NCI-H82 (cell line): ENCODE measurements around the gene UNKL.
"Not testable (repeated sequence)": the region's sequence is repeated elsewhere in the genome, so short reads cannot be mapped to it uniquely, and the experiment has no call there.

Experiments used
- DNase-seq: peaks from one replicate; lab custom pipeline; 2025; lab: John Stamatoyannopoulos, UW

UNKL gene

DNA sequence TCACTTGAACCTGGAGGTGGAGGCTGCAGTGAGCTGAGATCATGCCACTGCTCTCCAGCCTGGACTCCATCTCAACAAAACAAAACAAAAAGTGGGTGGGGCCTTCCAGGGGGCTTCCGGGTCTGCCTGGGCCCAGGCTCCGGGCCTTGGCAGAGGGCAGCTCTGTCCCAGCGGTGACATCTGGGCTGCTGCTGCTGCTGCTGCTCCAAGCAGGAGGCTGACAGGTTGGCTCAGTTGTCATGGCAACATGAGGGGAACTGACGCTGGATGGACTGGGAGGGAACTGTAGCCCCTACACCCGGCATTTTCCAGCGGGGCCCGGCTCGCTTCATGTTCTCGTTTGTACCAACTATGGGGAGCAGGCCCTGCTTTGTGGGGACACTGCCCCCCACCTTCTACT is 77.0 kb downstream of the UNKL start:
- DNase-seq, result peak; percentile 39

- no peak for DNase-seq
Measured at GRCh38 chr16:1336619-1337018, 77.9 kb downstream of the UNKL start.

DNA sequence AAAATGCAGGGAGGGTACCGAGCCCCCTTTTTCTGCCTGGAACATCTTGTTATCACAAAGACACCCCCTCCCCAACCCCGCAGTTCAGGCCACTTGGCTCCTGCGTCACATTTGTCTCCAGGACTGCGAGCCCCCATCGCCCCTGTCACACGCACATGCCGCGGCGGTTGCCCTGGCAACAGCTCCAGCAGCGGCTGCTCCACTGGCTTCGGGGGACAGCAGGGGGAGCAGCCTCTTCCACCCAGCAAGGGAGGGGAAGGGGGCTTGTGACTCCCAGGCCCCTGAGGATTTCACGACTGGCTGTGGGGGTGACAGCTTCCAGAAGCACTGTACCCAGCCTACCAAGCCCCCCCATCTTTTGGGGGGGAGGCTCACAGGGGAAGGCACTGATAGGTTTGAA is 78.5 kb downstream of the UNKL start:
- DNase-seq, result peak; percentile 31

GRCh38 chr16:1335211-1335971 is 79.1 kb downstream of the UNKL start:
- no peak for DNase-seq

DNA sequence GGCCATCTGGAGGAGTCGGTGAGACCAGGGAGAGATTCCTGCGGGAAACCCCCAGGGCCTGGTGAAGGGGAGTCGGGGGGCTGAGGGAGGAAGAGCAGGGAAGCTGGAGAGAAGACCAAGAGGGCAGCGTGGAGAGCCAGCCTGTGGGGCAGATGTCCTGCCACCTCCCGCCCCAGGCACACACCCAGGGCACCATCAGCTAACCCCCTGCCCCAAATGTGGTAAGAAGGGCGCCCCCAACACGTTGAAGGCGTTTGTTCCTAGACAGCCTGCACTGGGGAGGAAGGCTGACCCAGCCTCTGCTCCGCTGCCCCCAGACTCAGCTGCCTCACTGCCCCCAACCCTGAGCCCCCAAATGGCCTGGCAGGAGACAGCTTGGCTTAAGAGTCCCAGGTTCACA is 79.8 kb downstream of the UNKL start:
- no peak for DNase-seq

DNA sequence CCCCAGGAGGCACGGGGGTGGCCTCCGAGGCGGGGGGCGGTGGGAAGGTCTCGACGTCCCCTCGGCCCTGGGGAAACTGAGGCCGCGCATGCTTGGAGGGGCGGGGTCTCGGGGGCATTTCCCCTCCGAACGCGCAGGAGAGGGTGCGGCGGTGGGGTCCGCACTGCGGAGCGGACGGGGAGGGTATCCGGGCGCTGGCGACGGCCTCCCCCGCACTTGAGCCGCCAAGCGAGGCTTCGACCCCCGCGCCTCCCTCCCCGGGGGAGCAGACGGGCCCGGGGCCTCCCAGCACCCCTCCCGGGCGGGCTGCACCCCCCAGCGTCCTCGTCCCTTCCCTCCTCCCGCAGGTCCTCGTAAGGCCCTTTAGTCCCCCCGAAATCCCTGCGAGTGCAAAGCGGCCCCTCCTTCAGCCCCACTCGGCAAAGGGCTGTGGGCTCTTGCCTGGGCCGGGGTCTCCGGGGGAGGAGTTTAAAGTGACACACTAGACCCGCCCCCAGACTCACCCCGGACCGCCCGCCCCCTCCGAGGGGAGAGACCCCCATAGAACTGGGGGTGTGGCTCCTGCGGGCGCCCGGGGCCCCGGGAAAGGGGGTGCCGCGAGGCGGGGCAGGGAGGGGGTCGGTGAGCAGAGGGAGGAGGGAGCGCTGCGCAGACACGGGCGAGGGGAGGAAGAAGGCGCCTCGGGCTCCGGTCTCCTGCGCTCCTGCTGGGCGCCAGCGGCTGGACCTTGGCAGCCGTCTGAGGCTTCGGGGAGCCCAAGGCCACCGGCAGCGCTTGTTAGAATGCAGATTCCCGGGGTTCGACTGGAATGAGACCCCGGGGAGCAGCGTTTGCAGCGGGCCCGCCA is 80.4 kb downstream of the UNKL start:
- DNase-seq, result no peak

DNA sequence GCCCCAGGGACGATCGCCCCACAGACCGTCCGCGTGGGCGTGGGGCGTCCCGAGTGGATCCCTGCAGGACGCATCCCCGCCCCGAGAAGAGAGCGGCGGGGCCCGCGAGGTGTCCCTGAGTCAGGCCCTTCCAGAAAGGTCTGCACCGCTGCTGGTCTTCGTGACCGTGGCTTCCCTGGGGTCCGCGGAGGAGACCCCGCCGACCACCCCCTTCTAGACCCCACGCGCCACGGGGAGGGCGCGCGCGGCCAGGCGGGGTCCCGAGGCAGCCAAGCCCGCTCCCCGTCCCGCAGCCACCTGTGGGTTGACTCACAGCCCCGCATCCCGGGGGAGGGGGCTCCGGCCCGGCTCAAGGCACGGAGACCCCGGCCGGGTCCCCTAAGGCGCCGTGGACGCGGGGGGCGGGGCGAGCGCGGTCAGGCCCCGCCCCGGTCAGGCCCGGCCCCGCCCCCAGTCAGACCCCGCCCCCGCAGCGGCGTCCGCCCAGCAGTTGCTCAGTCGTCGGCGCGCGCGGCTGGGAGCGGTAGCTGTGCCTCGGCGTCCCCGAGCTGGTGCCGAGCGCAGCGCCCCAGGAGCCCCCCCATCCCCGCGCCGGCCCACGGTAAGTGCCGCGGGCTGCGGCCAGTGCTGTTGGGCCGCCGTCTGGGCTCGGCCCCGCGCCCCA is 81.2 kb downstream of the UNKL start, which contains the start of gene BAIAP3:
BAIAP3 (plus strand) TSS at position 497 of the 664 bp plus-strand sequence. CDS start 4,905 bp downstream, outside the sequence.
- DNase-seq, result peak; percentile 55

- no peak for DNase-seq
Measured at GRCh38 chr16:1332618-1333148, 81.8 kb downstream of the UNKL start.

DNA sequence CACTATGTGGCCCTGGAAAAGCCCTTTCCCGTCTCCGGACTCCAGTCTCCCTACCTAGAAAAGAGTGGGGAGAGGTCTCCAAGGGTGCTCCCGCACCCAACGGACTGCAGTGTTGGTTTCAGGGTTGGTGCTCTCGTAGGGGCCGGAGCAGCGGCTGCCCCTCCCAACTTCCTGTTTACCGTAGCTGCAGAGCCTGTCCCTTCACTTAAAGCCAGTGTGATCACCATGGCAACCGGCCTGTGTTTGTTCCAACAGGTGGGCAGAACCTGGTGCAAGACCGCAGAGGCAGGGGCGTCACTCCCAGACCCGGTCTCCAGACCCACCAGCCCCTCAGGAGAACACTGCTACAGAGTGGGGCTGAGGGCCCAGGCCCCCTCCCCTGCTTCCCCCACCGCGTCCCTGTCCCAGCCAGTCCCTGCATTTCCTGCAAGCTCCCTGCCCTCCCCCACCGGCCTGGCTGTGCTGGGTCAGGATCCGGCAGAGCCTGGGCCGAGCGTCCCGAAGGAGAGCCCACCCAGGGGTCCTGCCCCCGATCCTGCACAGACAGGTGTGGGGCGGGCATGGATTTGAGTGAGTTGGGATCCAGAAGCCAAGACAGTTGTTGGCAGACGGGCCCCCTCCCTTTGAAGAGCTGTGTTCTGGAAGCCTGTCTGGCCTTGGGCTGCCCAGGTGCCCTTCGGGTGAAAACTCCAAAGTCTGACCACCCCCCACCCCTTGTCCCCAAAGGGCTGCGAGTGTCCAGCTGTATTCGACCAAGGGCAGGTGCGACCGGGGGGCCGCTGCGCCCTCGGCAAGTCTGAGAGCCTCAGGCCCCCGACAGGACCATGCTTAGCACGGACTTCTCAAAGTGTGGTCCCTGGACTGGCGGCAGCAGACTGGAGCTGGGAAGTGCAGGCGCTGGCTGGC is 82.5 kb downstream of the UNKL start:
- peak; percentile 50 for DNase-seq

DNA sequence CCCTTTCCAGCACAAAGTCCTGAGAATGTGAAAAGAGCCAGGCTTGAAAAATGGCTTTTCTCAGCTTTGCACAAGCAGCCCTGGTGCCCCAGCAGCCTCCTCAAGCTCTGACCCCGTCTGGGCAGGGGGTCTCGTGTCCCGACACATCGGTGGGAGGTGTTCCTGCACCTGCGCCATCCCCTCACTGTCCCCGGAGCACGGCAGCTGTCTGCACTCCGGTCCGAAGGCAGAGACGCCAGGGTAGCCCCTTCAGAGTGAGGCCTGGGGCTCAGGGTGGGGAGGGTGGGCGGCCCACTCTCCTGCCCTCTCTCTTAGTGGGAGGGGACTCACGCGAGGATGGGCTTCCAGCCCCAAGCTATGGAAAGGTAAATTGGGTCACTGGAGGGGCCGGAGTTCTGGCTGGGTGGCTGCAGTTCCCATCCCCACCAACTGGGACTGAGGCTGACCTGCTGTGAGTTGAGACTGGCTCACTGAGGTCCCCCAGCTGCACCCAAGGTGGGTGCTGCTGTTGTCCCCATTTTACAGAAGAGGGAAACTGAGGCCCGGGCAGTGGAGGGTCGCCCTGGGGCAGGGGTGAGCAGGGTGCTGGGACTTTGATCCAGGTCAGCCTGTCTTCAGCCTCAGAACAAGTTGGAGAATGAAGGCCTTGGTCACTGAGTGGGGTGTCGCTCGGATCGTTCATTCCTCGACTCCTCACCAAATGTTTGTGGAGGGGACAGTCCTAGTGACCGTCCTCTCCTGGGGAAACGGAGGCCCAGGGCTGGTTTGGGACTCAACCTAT is 83.4 kb downstream of the UNKL start:
- DNase-seq, result no peak

- DNase-seq, result peak; percentile 70
Measured at GRCh38 chr16:1330260-1330914, 84.1 kb downstream of the UNKL start.

GRCh38 chr16:1328961-1329360 is 85.5 kb downstream of the UNKL start:
- DNase-seq, result not testable (repeated sequence)

DNA sequence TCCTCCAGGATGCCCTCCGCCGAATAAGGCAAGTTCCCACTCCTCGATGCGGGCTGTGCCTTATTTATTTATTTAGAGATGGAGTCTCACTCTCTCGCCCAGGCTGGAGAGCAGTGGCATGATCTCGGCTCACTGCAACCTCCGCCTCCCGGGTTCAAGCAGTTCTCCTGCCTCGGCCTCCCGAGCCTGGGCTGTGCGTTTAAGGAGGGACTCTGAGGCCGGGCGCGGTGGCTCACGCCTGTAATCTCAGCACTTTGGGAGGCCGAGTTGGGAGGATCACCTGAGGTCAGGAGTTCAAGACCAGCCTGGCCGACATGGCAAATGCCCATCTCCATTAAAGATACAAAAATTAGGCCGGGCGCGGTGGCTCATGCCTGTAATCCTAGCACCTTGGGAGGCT is 86.4 kb downstream of the UNKL start:
- DNase-seq, result not testable (repeated sequence)

GRCh38 chr16:1327619-1327947 is 86.9 kb downstream of the UNKL start:
- no peak for DNase-seq

GRCh38 chr16:1326946-1327618 is 87.4 kb downstream of the UNKL start:
- no peak for DNase-seq

DNA sequence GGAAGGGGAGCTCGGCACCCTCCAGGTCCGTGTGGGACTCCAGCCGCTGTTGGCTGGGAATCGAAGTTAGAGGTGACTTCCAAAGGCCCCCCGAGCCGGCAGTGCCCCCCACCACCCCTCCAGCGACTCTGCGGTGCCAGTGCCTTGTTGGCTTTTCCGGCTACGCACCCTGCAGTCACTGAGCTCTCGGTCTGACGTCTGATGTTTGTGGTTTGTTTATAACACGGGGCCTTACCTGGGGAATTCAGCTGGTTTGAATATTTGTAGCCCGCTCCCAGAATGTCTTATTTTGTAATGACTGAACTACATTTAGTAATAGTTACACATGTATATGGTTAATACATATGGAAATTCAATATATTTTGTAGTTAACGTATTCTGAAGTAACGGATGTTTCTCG is 88.1 kb downstream of the UNKL start:
- no peak for DNase-seq

- no peak for DNase-seq
Measured at GRCh38 chr16:1325673-1326371, 88.7 kb downstream of the UNKL start.

DNA sequence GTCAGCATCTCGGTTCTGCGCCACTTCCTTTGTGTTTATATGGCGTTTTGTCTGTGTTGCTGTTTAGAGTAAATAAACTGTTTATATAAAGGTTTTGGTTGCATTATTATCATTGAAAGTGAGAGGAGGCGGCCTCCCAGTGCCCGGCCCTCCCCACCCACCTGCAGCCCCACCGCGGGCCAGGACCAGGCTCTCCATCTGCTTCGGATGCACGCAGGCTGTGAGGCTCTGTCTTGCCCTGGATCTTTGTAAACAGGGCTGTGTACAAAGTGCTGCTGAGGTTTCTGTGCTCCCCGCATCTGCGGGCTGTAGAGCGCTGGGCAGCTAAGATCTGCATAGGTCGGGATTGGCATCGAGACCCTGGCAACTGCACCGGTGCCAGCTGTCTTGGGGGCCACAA is 89.2 kb downstream of the UNKL start:
- no peak for DNase-seq

GRCh38 chr16:1324286-1324826 is 90.1 kb downstream of the UNKL start:
- no peak for DNase-seq
